Fibroblast of lung (primary cell): Measurements from ENCODE around the gene WWOX. TPM values are rescaled to one million over a fixed set of nuclear protein-coding genes. Genes with fewer than 3 reads are reported as not detected.

ENCODE experiments used
- DNase-seq, 2 donors: peaks; one replicate each; pipeline versions ENCODE4 v3.0.0 to v3.0.0-alpha.2; 2010; ENCODE audit warnings: low read depth in 2 of 2
- H2AFZ ChIP-seq: 2 replicates; pipeline ENCODE4 v1.5.1; 2012; ENCODE audit warnings: low read length, control low read depth, inconsistent platforms
- H3K27ac ChIP-seq: 2 replicates; pipeline ENCODE4 v1.5.1; 2011; ENCODE audit warnings: low read length, control low read depth; ENCODE audit not compliant: insufficient read depth
- H3K27me3 ChIP-seq: 2 replicates; pipeline ENCODE4 v1.5.1; 2011; ENCODE audit warnings: mild to moderate bottlenecking, low read length; ENCODE audit not compliant: control insufficient read depth, insufficient read depth
- H3K36me3 ChIP-seq: 2 replicates; pipeline ENCODE4 v1.5.1; 2011; ENCODE audit warnings: low read length; ENCODE audit not compliant: control insufficient read depth, insufficient read depth
- H3K4me1 ChIP-seq: 2 replicates; pipeline ENCODE4 v1.5.1; 2011; ENCODE audit warnings: low read length; ENCODE audit not compliant: control insufficient read depth, insufficient read depth; ENCODE audit errors: extremely low read depth
- H3K4me2 ChIP-seq: 2 replicates; pipeline ENCODE4 v1.5.1; 2011; ENCODE audit warnings: low read length, control low read depth; ENCODE audit not compliant: insufficient read depth; ENCODE audit errors: extremely low read depth
- H3K4me3 ChIP-seq, 4 experiments: fragments of 200-600 bp in 1 of 4; sonication (generic) in 1 of 4; replicated peaks in 1 of 4; 2 replicates each; pipeline ENCODE4 v1.5.1; 2011 to 2016; ENCODE audit warnings: low read length in 4 of 4, low read depth in 3 of 4, mild to moderate bottlenecking in 3 of 4, control low read depth in 2 of 4, inconsistent platforms in 1 of 4, mixed read lengths in 1 of 4; ENCODE audit not compliant: insufficient read depth in 1 of 4; ENCODE audit errors: control extremely low read depth in 1 of 4
- H3K79me2 ChIP-seq: 2 replicates; pipeline ENCODE4 v1.5.1; 2012; ENCODE audit warnings: mild to moderate bottlenecking, low read length, inconsistent platforms; ENCODE audit not compliant: control insufficient read depth, insufficient read depth
- H3K9ac ChIP-seq: 2 replicates; pipeline ENCODE4 v1.5.1; 2011; ENCODE audit warnings: mild to moderate bottlenecking, low read length, control low read depth; ENCODE audit not compliant: insufficient read depth
- H3K9me3 ChIP-seq: 2 replicates; pipeline ENCODE4 v1.5.1; 2012; ENCODE audit warnings: low read depth, low read length; ENCODE audit not compliant: control insufficient read depth, insufficient read depth
- H4K20me1 ChIP-seq: 2 replicates; pipeline ENCODE4 v1.5.1; 2011; ENCODE audit warnings: low read length; ENCODE audit not compliant: control insufficient read depth, insufficient read depth; ENCODE audit errors: extremely low read depth
- CTCF ChIP-seq, 2 donors: IDR thresholded peaks in 1 of 2; conservative IDR thresholded peaks in 1 of 2; 1 replicate in 1 of 2; 2 replicates in 1 of 2; pipeline ENCODE4 v1.5.1; 2011 to 2012; ENCODE audit warnings: low read length in 2 of 2, control low read depth in 1 of 2, inconsistent platforms in 1 of 2, low read depth in 1 of 2, mild to moderate bottlenecking in 1 of 2
- EZH2 ChIP-seq: IDR thresholded peaks from 2 replicates; pipeline ENCODE4 v1.5.1; 2012; ENCODE audit warnings: low read length, control low read depth, mild to moderate bottlenecking; ENCODE audit errors: missing control alignments
- polyA plus RNA-seq, 2 donors: library from polyadenylated mRNA; depleted of rRNA in 1 of 2; stranded (reverse) in 1 of 2; unstranded in 1 of 2; fragments of >200 nt; gene quantifications; 2 replicates each; pipeline ENCODE4 v1.2.1, GENCODE V29; 2011 to 2012; ENCODE audit warnings: missing spikeins in 1 of 2
- total RNA-seq: library from RNA; depleted of rRNA; stranded (reverse); fragments of >200 nt; gene quantifications from 2 replicates; pipeline ENCODE4 v1.2.1, GENCODE V29; 2014

The WWOX gene
- total and polyA plus RNA-seq, 2 donors (not counting 1 experiment from before 2014, with no cell fraction given): 5.6 to 16.3 TPM

- H3K9ac ChIP-seq: no peak overlapping the region
- H3K27ac ChIP-seq: no peak overlapping the region
- no peaks in the 10 kb centered on the region for H3K27me3 ChIP-seq
- H3K79me2 ChIP-seq: no peaks in the 10 kb centered on the region
- no peaks in the 10 kb centered on the region for H3K36me3 ChIP-seq
- no peaks in the 10 kb centered on the region for H3K4me1 ChIP-seq
- H2AFZ ChIP-seq: no peak overlapping the region
- no peaks in the 10 kb centered on the region for H3K9me3 ChIP-seq
- TF ChIP-seq CTCF (conservative IDR thresholded peaks at IDR 0.05 in 1 of 2, IDR thresholded peaks at IDR 0.05 in 1 of 2; ENCODE audit: low read depth in 1 of 2, low read length in 2 of 2) (no peak), EZH2 (no peak)
- no peak overlapping the region for H3K4me2 ChIP-seq
- H3K4me3 ChIP-seq: no peak overlapping the region
- DNase-seq: no peak
- no peaks in the 10 kb centered on the region for H4K20me1 ChIP-seq
These were observed 843.3 kb downstream of the WWOX start for GRCh38 chr16:78942625-78943245.

- H3K4me2 ChIP-seq: no peak overlapping the region
- TF ChIP-seq CTCF (conservative IDR thresholded peaks at IDR 0.05 in 1 of 2, IDR thresholded peaks at IDR 0.05 in 1 of 2; ENCODE audit: low read depth in 1 of 2, low read length in 2 of 2) (no peak), EZH2 (no peak)
- no peak overlapping the region for H3K9ac ChIP-seq
- H3K79me2 ChIP-seq: no peaks in the 10 kb centered on the region
- no peak overlapping the region for H2AFZ ChIP-seq
- no peaks in the 10 kb centered on the region for H3K36me3 ChIP-seq
- no peaks in the 10 kb centered on the region for H3K4me1 ChIP-seq
- no peaks in the 10 kb centered on the region for H3K27me3 ChIP-seq
- no peak overlapping the region for H3K27ac ChIP-seq
- no peaks in the 10 kb centered on the region for H4K20me1 ChIP-seq
- H3K4me3 ChIP-seq: no peak overlapping the region
- DNase-seq: no peak
- H3K9me3 ChIP-seq: no peaks in the 10 kb centered on the region
These were observed 845.9 kb downstream of the WWOX start for GRCh38 chr16:78945336-78945735.

GRCh38 chr16:78946556-78946955 is 847.1 kb downstream of the WWOX start:
- DNase-seq: no peak
- TF ChIP-seq EZH2 (no peak), CTCF (conservative IDR thresholded peaks at IDR 0.05 in 1 of 2, IDR thresholded peaks at IDR 0.05 in 1 of 2; ENCODE audit: low read depth in 1 of 2, low read length in 2 of 2) (no peak)
- Histone ChIP-seq H3K9me3 (no peaks in the 10 kb centered on the region), H3K36me3 (no peaks in the 10 kb centered on the region), H3K27ac (no peak overlapping the region), H3K27me3 (no peaks in the 10 kb centered on the region), H3K79me2 (no peaks in the 10 kb centered on the region), H3K9ac (no peak overlapping the region), H2AFZ (no peak overlapping the region), H3K4me2 (no peak overlapping the region), H4K20me1 (no peaks in the 10 kb centered on the region), H3K4me3 (no peak overlapping the region), H3K4me1 (no peaks in the 10 kb centered on the region)
